ENCODE measurements around the gene LTBP1.

GRCh38 chr2:33142810-33143209 is 196.1 kb downstream of the LTBP1 start:
- no peak for TF ChIP-seq CTCF (IDR thresholded peaks at IDR 0.05; ENCODE audit: poor library complexity)
- TF ChIP-seq EZH2 (IDR thresholded peaks at IDR 0.05; ENCODE audit: borderline replicate concordance), result no peak
- no peak for TF ChIP-seq EZH2phosphoT487 (IDR thresholded peaks at IDR 0.05; ENCODE audit: low read depth, severe bottlenecking, unreplicated experiment)

All from hepatocyte (in vitro differentiated cells).